RPMI7951 (cell line): ENCODE results near the gene MORC4. TPM values are rescaled to one million over a fixed set of nuclear protein-coding genes. Genes with fewer than 3 reads are reported as not detected.

Experiments
- DNase-seq: peaks from one replicate; pipeline ENCODE4 v3.0.0-alpha.2; 2012; ENCODE audit warnings: low read depth
- total RNA-seq: library from RNA; depleted of rRNA; stranded (reverse); fragments of >200 nt; shearing (Covaris generic); gene quantifications from 2 replicates; pipeline ENCODE4 v1.2.3, GENCODE V29; 2014

The MORC4 gene
- total RNA-seq, 1 experiment from 2014 or later = 8.2 TPM

GRCh38 chrX:106952988-106953387 lies 47.0 kb downstream of the MORC4 start:
- DNase-seq = peak; percentile 13

GRCh38 chrX:106952538-106952937 lies 47.5 kb downstream of the MORC4 start:
- DNase-seq = no peak

- DNase-seq = no peak
Measured at GRCh38 chrX:106952089-106952488, 47.9 kb downstream of the MORC4 start.

GRCh38 chrX:106951230-106951629 lies 48.8 kb downstream of the MORC4 start:
- DNase-seq = no peak

- DNase-seq = no peak
Measured at GRCh38 chrX:106950381-106950780, 49.6 kb downstream of the MORC4 start.

- no peak for DNase-seq
Measured at GRCh38 chrX:106949366-106949765, 50.6 kb downstream of the MORC4 start.

- DNase-seq = no peak
Measured at GRCh38 chrX:106948641-106949040, 51.4 kb downstream of the MORC4 start.

GRCh38 chrX:106946464-106946863 lies 53.5 kb downstream of the MORC4 start:
- no peak for DNase-seq

GRCh38 chrX:106940068-106940467 lies 59.9 kb downstream of the MORC4 start:
- DNase-seq = no peak

- no peak for DNase-seq
Measured at GRCh38 chrX:106939566-106939965, 60.4 kb downstream of the MORC4 start.

GRCh38 chrX:106936246-106936645 lies 63.8 kb downstream of the MORC4 start:
- no peak for DNase-seq

- no peak for DNase-seq
Measured at GRCh38 chrX:106935175-106935574, 64.8 kb downstream of the MORC4 start.

- DNase-seq = peak; percentile 11
Measured at GRCh38 chrX:106933538-106933961, 66.5 kb downstream of the MORC4 start.

- no peak for DNase-seq
Measured at GRCh38 chrX:106932960-106933537, 67.0 kb downstream of the MORC4 start.

GRCh38 chrX:106932492-106932923 lies 67.5 kb downstream of the MORC4 start:
- peak; percentile 38 for DNase-seq

- no peak for DNase-seq
Measured at GRCh38 chrX:106931831-106932491, 68.1 kb downstream of the MORC4 start.

- DNase-seq = no peak
Measured at GRCh38 chrX:106928227-106928626, 71.8 kb downstream of the MORC4 start.

- DNase-seq = no peak
Measured at GRCh38 chrX:106927700-106928099, 72.3 kb downstream of the MORC4 start.

GRCh38 chrX:106927023-106927422 lies 73.0 kb downstream of the MORC4 start:
- no peak for DNase-seq

GRCh38 chrX:106921637-106922036 lies 78.4 kb downstream of the MORC4 start:
- DNase-seq = no peak

- DNase-seq = no peak
Measured at GRCh38 chrX:106919932-106920452, 80.0 kb downstream of the MORC4 start, which contains the start of gene CLDN2. Gene CLDN2, plus strand, starts transcription at chrX:106920402. Its CDS starts 7,827 bp downstream, at chrX:106928229.

- DNase-seq = peak; percentile 84
Measured at GRCh38 chrX:106917830-106918500, 82.0 kb downstream of the MORC4 start.

GRCh38 chrX:106912864-106913263 lies 87.1 kb downstream of the MORC4 start:
- no peak for DNase-seq
